Middle frontal gyrus (tissue), 1 donor: ENCODE data around the gene RAD51C.
"Not testable (repeated sequence)": the region's sequence is repeated elsewhere in the genome, so short reads cannot be mapped to it uniquely, and the experiment has no call there.

Experiments
- DNase-seq: peaks from one replicate; pipeline ENCODE4 v3.0.0-alpha.2; 2015; ENCODE audit warnings: low spot score; ENCODE audit errors: extremely low spot score

The RAD51C gene

GRCh38 chr17:58734811-58735210, 42.4 kb downstream of the RAD51C start:
- DNase-seq: no peak

GRCh38 chr17:58741121-58741625, 48.8 kb downstream of the RAD51C start:
- DNase-seq: no peak

GRCh38 chr17:58747674-58748073, 55.3 kb downstream of the RAD51C start:
- no peak for DNase-seq

- not testable (repeated sequence) for DNase-seq
Measured at GRCh38 chr17:58749627-58750026, 57.2 kb downstream of the RAD51C start.

GRCh38 chr17:58753026-58753425, 60.6 kb downstream of the RAD51C start:
- no peak for DNase-seq

- DNase-seq: no peak
Measured at GRCh38 chr17:58755269-58755576, 62.8 kb downstream of the RAD51C start.

- DNase-seq: peak; percentile 48
Measured at GRCh38 chr17:58755577-58756245, 63.3 kb downstream of the RAD51C start, which contains the start of gene PPM1E. Gene PPM1E (plus strand): TSS chr17:58755854.

- DNase-seq: no peak
Measured at GRCh38 chr17:58756246-58757161, 64.1 kb downstream of the RAD51C start.

GRCh38 chr17:58757162-58757613, 64.8 kb downstream of the RAD51C start:
- no peak for DNase-seq

GRCh38 chr17:58758890-58759289, 66.5 kb downstream of the RAD51C start:
- no peak for DNase-seq

- no peak for DNase-seq
Measured at GRCh38 chr17:58759522-58759921, 67.1 kb downstream of the RAD51C start.

GRCh38 chr17:58760248-58760647, 67.8 kb downstream of the RAD51C start:
- no peak for DNase-seq

GRCh38 chr17:58763263-58763662, 70.9 kb downstream of the RAD51C start:
- DNase-seq: no peak

- DNase-seq: no peak
Measured at GRCh38 chr17:58764373-58764772, 72.0 kb downstream of the RAD51C start.

- not testable (repeated sequence) for DNase-seq
Measured at GRCh38 chr17:58778482-58778881, 86.1 kb downstream of the RAD51C start.

GRCh38 chr17:58779446-58779845, 87.0 kb downstream of the RAD51C start:
- no peak for DNase-seq

- DNase-seq: no peak
Measured at GRCh38 chr17:58783380-58783779, 91.0 kb downstream of the RAD51C start.

- no peak for DNase-seq
Measured at GRCh38 chr17:58785097-58785496, 92.7 kb downstream of the RAD51C start.
